PC-3 (cell line): ENCODE data around the gene DCTD. TPM values are rescaled to one million over a fixed set of nuclear protein-coding genes. Genes with fewer than 3 reads are reported as not detected.

Experiments
- ATAC-seq: fragments of 200-7000 bp; cut with Tn5 transposase; 2 replicates; pipeline ENCODE4 v1.9.1; 2020; ENCODE audit warnings: mild to moderate bottlenecking, moderate library complexity
- BruUV-seq: library from RNA; stranded (reverse); fragments of 400-500 nt; replicated peaks from 2 replicates; lab custom pipeline; 2021; lab: Mats Ljungman, UMichigan
- CTCF ChIA-PET: fragments of 300-600 bp; sonication (Branson Sonifier 250); formaldehyde crosslinking; loops from one replicate; lab custom pipeline; 2022; ENCODE audit warnings: antibody characterized with exemption; lab: Charles Lee
- POLR2A ChIA-PET: fragments of 300-600 bp; sonication (Branson Sonifier 250); formaldehyde crosslinking; loops from one replicate; lab custom pipeline; 2022; ENCODE audit warnings: antibody characterized with exemption; ENCODE audit not compliant: unreplicated experiment; lab: Charles Lee
- DNase-seq: peaks from one replicate; pipeline ENCODE4 v3.0.0-alpha.2; 2015
- H2AFZ ChIP-seq: fragments of 300-600 bp; sonication (generic); 2 replicates; pipeline ENCODE4 v1.6.0; 2016; ENCODE audit warnings: antibody characterized with exemption, low read length
- H3F3A ChIP-seq: fragments of 300-600 bp; sonication (generic); one replicate; pipeline ENCODE4 v1.6.0; 2017; ENCODE audit warnings: antibody characterized with exemption, low read length, control low read depth, mild to moderate bottlenecking; ENCODE audit not compliant: unreplicated experiment
- H3K27ac ChIP-seq: fragments of 300-600 bp; sonication (generic); 2 replicates; pipeline ENCODE4 v1.5.1; 2016; ENCODE audit warnings: mild to moderate bottlenecking, low read length
- H3K27me3 ChIP-seq: fragments of 300-600 bp; sonication (generic); 2 replicates; pipeline ENCODE4 v1.6.1; 2016; ENCODE audit warnings: low read length, mixed read lengths
- H3K36me3 ChIP-seq: fragments of 300-600 bp; sonication (generic); 2 replicates; pipeline ENCODE4 v1.6.1; 2016; ENCODE audit warnings: low read depth, mixed run types, low read length, mixed read lengths
- H3K4me1 ChIP-seq: fragments of 300-600 bp; sonication (generic); 2 replicates; pipeline ENCODE4 v1.5.1; 2016; ENCODE audit warnings: low read length; ENCODE audit not compliant: insufficient read depth
- H3K4me2 ChIP-seq: fragments of 300-600 bp; sonication (generic); 2 replicates; pipeline ENCODE4 v1.6.0; 2016; ENCODE audit warnings: low read length
- H3K4me3 ChIP-seq: fragments of 300-600 bp; sonication (generic); 2 replicates; pipeline ENCODE4 v1.5.1; 2016; ENCODE audit warnings: mild to moderate bottlenecking, low read length, mixed read lengths
- H3K79me2 ChIP-seq: fragments of 300-600 bp; sonication (generic); 2 replicates; pipeline ENCODE4 v1.6.1; 2017; ENCODE audit warnings: low read length, mixed read lengths
- H3K9ac ChIP-seq: fragments of 300-600 bp; sonication (generic); 2 replicates; pipeline ENCODE4 v1.6.0; 2016; ENCODE audit warnings: mild to moderate bottlenecking, low read length
- H3K9me2 ChIP-seq: fragments of 300-600 bp; sonication (generic); replicated peaks from 2 replicates; pipeline ENCODE4 v1.6.1; 2016; ENCODE audit warnings: mixed run types, low read length, mixed read lengths
- H3K9me3 ChIP-seq: fragments of 300-600 bp; sonication (generic); 2 replicates; pipeline ENCODE4 v1.6.1; 2016; ENCODE audit warnings: low read length, mixed read lengths
- H4K20me1 ChIP-seq: fragments of 300-600 bp; sonication (generic); 2 replicates; pipeline ENCODE4 v1.6.1; 2016; ENCODE audit warnings: low read length, mixed read lengths
- CTCF ChIP-seq: fragments of 300-600 bp; sonication (generic); conservative IDR thresholded peaks from 2 replicates; pipeline ENCODE4 v1.5.1; 2017; ENCODE audit warnings: antibody characterized with exemption, low read depth, mild to moderate bottlenecking, low read length
- EZH2 ChIP-seq: fragments of 300-600 bp; sonication (generic); IDR thresholded peaks from one replicate; pipeline ENCODE4 v1.6.1; 2017; ENCODE audit warnings: antibody characterized with exemption, mild to moderate bottlenecking, low read length; ENCODE audit not compliant: unreplicated experiment
- EZH2phosphoT487 ChIP-seq: fragments of 300-600 bp; sonication (generic); IDR thresholded peaks from 2 replicates; pipeline ENCODE4 v1.6.1; 2018; ENCODE audit warnings: mild to moderate bottlenecking, antibody characterized with exemption, low read length, borderline replicate concordance
- intact Hi-C: fragments of 100-400 bp; cut with micrococcal nuclease; formaldehyde crosslinking; loops from 2 replicates; pipeline ENCODE4 v1.9.0; 2023
- total RNA-seq: library from RNA; depleted of rRNA; stranded (reverse); fragments of >200 nt; gene quantifications from 2 replicates; pipeline ENCODE4 v1.2.3, GENCODE V29; 2014

Gene DCTD
- total RNA-seq, 1 experiment from 2014 or later, result 58.1 TPM

DNA sequence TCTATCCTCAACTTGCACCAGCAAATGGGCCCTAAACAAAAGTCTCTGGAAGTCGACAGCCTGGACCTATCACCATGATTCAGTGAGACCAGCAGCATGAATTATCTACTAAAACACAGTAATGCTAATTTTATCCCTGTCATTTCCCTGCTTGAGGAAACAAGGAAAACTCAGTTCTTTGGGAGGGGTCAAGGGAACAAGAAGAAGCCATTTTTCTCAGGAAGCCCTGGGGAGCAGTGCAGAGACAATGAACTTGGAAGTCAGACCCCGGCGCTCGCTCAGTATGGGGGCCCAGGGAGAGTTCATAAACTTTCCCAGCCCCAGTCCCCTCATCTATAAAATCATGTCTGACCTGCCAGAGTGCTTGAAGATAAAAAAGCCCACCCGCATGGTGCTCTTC is 50.4 kb downstream of the DCTD start:
- H3K27me3 ChIP-seq, result no peaks in the 10 kb centered on the region
- no peaks in the 10 kb centered on the region for H3K9me3 ChIP-seq
- no peaks in the 10 kb centered on the region for H4K20me1 ChIP-seq
- ATAC-seq, result no peak
- H2AFZ ChIP-seq, result no peak overlapping the region
- no TSS peak for BruUV-seq
- TF ChIP-seq CTCF (no peak), EZH2phosphoT487 (no peak), EZH2 (no peak)
- no peak overlapping the region for H3K4me2 ChIP-seq
- no peaks in the 10 kb centered on the region for H3F3A ChIP-seq
- no peaks in the 10 kb centered on the region for H3K79me2 ChIP-seq
- H3K9me2 ChIP-seq, result no peaks in the 10 kb centered on the region
- H3K36me3 ChIP-seq, result no peaks in the 10 kb centered on the region
- ChIA-PET POLR2A (no interaction called here), CTCF (interaction anchor here (0.7 kb wide), 1 partner anchor 118 kb away, joined by 4 read pairs; no protein-coding TSS in a partner anchor)
- no peak overlapping the region for H3K9ac ChIP-seq
- 0 out of 2 replicates have a peak, but pooled peaks cover 5% of the 10 kb centered on the region for H3K4me1 ChIP-seq
- no peak for DNase-seq
- no peak overlapping the region for H3K4me3 ChIP-seq
- H3K27ac ChIP-seq, result no peak overlapping the region
- intact Hi-C loops, result no loop called here

- Histone ChIP-seq H3K36me3 (no peaks in the 10 kb centered on the region), H3K4me2 (no peak overlapping the region), H3K79me2 (no peaks in the 10 kb centered on the region), H3K9me3 (no peaks in the 10 kb centered on the region), H3K9me2 (no peaks in the 10 kb centered on the region), H3K4me1 (0 out of 2 replicates have a peak, but pooled peaks cover 5% of the 10 kb centered on the region), H2AFZ (no peak overlapping the region), H4K20me1 (no peaks in the 10 kb centered on the region), H3F3A (no peaks in the 10 kb centered on the region), H3K27me3 (no peaks in the 10 kb centered on the region), H3K4me3 (no peak overlapping the region), H3K27ac (no peak overlapping the region), H3K9ac (no peak overlapping the region)
- no TSS peak for BruUV-seq
- TF ChIP-seq CTCF (no peak), EZH2phosphoT487 (no peak), EZH2 (no peak)
- no peak for DNase-seq
- ChIA-PET POLR2A (no interaction called here), CTCF (no interaction called here)
- no peak for ATAC-seq
- intact Hi-C loops, result no loop called here
Observed at GRCh38 chr4:182863501-182863900, 53.7 kb downstream of the DCTD start.

DNA sequence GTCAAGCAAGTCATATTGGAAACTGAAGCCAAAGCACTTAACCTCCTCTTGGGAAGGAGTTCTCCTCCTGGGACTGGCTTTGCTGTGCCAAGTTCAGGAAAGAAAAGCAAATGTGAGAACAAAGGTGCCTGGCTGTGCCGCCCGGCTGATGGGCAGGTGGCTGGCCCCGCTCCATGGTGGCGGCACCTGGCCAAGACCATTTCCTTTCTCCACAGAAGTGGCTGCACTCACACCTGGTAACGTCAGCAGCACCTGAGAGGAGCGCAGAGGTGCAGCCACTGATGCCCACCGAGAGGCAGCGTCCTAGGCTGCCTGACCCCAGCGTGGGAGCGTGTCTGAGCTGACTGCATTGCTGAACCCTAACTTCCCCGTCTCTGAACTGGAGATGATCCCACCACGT is 54.3 kb downstream of the DCTD start:
- no peaks in the 10 kb centered on the region for H3K79me2 ChIP-seq
- intact Hi-C loops, result no loop called here
- H3K27ac ChIP-seq, result no peak overlapping the region
- BruUV-seq, result no TSS peak
- DNase-seq (no peak), ATAC-seq (no peak)
- H3K9ac ChIP-seq, result no peak overlapping the region
- no peaks in the 10 kb centered on the region for H3F3A ChIP-seq
- no peaks in the 10 kb centered on the region for H4K20me1 ChIP-seq
- H3K4me2 ChIP-seq, result no peak overlapping the region
- no peaks in the 10 kb centered on the region for H3K27me3 ChIP-seq
- H2AFZ ChIP-seq, result no peak overlapping the region
- no peak overlapping the region for H3K4me3 ChIP-seq
- H3K9me3 ChIP-seq, result no peaks in the 10 kb centered on the region
- H3K36me3 ChIP-seq, result no peaks in the 10 kb centered on the region
- TF ChIP-seq EZH2 (no peak), CTCF (no peak), EZH2phosphoT487 (no peak)
- 0 out of 2 replicates have a peak, but pooled peaks cover 5% of the 10 kb centered on the region for H3K4me1 ChIP-seq
- H3K9me2 ChIP-seq, result no peaks in the 10 kb centered on the region
- POLR2A ChIA-PET, result no interaction called here
- CTCF ChIA-PET, result no interaction called here
